ENCODE results near the gene MN1. TPM values are rescaled to one million over a fixed set of nuclear protein-coding genes. Genes with fewer than 3 reads are reported as not detected.

Gene MN1
- total and polyA plus RNA-seq, 2 experiments from 2014 or later, result 1.0 to 6.8 TPM

DNA sequence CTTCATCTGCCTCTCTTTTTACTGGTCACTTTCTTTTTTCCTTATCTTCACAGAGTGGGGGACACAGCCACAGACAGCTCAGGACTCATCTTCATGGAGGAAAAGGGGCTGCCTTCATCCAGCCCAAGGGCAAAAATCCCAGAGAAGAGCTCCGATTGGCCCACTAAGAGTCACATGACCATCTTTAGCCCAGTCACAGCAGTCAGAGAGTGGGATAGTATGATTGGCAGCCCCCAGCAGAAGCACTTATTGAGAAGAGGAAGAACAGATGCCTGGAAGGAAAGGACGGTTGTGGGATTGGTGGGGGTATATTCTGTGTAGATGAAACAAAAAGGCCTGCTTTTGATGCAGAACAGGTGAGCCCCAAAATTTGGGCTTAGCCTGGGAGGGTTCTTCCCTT lies 77.8 kb downstream of the MN1 start (continued):
- TF ChIP-seq, protein P1, sequence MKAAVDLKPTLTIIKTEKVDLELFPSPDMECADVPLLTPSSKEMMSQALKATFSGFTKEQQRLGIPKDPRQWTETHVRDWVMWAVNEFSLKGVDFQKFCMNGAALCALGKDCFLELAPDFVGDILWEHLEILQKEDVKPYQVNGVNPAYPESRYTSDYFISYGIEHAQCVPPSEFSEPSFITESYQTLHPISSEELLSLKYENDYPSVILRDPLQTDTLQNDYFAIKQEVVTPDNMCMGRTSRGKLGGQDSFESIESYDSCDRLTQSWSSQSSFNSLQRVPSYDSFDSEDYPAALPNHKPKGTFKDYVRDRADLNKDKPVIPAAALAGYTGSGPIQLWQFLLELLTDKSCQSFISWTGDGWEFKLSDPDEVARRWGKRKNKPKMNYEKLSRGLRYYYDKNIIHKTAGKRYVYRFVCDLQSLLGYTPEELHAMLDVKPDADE (IDR thresholded peaks at IDR 0.05), result no peak
- no peak for TF ChIP-seq EZH2phosphoT487 (IDR thresholded peaks at IDR 0.05; ENCODE audit: unreplicated experiment)
- TF ChIP-seq EZH2 (IDR thresholded peaks at IDR 0.05; ENCODE audit: low read depth, unreplicated experiment), result no peak
- TF ChIP-seq STAT1 (IDR thresholded peaks at IDR 0.05; ENCODE audit: unreplicated experiment), result no peak
- TF ChIP-seq CREB1 (CRISPR knock-in tag; IDR thresholded peaks at IDR 0.05; ENCODE audit: low read depth), result no peak

DNA sequence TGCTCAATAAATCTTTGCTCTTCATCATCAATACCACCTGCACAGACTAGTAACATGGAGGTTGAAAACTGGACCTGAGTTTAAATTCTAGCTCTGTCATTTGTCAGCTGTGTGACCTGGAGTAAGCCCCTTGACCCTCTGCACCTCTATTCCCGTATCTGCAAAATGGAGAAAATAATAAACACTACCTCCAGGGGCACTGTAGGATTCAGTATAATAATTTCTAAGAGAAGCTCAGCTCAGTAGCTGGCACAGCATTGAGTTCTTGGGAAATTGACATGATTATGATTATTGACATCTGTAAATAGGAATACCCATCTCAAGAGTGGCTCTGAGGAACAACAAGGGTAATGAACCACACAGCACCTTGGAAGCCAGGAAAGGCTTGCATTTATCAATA lies 78.4 kb downstream of the MN1 start:
- Histone ChIP-seq H3K9me2 (ENCODE audit: insufficient read depth) (no peaks in the 10 kb centered on the region), H3K79me2 (replicated peaks; ENCODE audit: insufficient read depth) (peaks cover 99% of the 10 kb centered on the region), H3K4me3 (no peak overlapping the region), H3K4me1 (ENCODE audit: insufficient read depth) (peaks cover 30% of the 10 kb centered on the region), H3K4me2 (no peak overlapping the region), H3K27me3 (ENCODE audit: insufficient read depth) (no peaks in the 10 kb centered on the region), H3K36me3 (ENCODE audit: insufficient read depth) (no peaks in the 10 kb centered on the region; the same call in 1 of the 2 replicates), H4K20me1 (replicated peaks; ENCODE audit: insufficient read depth) (peaks cover 54% of the 10 kb centered on the region), H2AFZ (no peak overlapping the region), H3F3A (replicated peaks; ENCODE audit: low read depth) (peaks cover 4% of the 10 kb centered on the region; the same call in 1 of the 2 replicates), H3K27ac (ENCODE audit: low read depth) (0 out of 2 replicates have a peak overlapping the region, but pooled peaks have one; percentile 36)
- no peak overlapping the region for H3K4me3 Mint-ChIP-seq
- peaks cover 6% of the 10 kb centered on the region for H3K27me3 Mint-ChIP-seq (ENCODE audit: insufficient read depth, low read depth, poor library complexity)
- no peak overlapping the region for H3K27ac Mint-ChIP-seq
- peaks cover 48% of the 10 kb centered on the region for H3K36me3 Mint-ChIP-seq (ENCODE audit: low read depth)
- ATAC-seq (no peak), DNase-seq (ENCODE audit: low spot score) (no peak)
- peaks cover 34% of the 10 kb centered on the region for H3K9me3 Mint-ChIP-seq
- H3K4me1 Mint-ChIP-seq, result peaks cover 25% of the 10 kb centered on the region
- TF ChIP-seq STAT1 (IDR thresholded peaks at IDR 0.05; ENCODE audit: unreplicated experiment), result no peak
- TF ChIP-seq, protein P2, sequence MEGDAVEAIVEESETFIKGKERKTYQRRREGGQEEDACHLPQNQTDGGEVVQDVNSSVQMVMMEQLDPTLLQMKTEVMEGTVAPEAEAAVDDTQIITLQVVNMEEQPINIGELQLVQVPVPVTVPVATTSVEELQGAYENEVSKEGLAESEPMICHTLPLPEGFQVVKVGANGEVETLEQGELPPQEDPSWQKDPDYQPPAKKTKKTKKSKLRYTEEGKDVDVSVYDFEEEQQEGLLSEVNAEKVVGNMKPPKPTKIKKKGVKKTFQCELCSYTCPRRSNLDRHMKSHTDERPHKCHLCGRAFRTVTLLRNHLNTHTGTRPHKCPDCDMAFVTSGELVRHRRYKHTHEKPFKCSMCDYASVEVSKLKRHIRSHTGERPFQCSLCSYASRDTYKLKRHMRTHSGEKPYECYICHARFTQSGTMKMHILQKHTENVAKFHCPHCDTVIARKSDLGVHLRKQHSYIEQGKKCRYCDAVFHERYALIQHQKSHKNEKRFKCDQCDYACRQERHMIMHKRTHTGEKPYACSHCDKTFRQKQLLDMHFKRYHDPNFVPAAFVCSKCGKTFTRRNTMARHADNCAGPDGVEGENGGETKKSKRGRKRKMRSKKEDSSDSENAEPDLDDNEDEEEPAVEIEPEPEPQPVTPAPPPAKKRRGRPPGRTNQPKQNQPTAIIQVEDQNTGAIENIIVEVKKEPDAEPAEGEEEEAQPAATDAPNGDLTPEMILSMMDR (conservative IDR thresholded peaks at IDR 0.05; ENCODE audit: low read depth in 2 of 2), result peak in 1 of 2 experiments; percentile 28; a peak in 1 of 4 replicates
- TF ChIP-seq, protein P3, sequence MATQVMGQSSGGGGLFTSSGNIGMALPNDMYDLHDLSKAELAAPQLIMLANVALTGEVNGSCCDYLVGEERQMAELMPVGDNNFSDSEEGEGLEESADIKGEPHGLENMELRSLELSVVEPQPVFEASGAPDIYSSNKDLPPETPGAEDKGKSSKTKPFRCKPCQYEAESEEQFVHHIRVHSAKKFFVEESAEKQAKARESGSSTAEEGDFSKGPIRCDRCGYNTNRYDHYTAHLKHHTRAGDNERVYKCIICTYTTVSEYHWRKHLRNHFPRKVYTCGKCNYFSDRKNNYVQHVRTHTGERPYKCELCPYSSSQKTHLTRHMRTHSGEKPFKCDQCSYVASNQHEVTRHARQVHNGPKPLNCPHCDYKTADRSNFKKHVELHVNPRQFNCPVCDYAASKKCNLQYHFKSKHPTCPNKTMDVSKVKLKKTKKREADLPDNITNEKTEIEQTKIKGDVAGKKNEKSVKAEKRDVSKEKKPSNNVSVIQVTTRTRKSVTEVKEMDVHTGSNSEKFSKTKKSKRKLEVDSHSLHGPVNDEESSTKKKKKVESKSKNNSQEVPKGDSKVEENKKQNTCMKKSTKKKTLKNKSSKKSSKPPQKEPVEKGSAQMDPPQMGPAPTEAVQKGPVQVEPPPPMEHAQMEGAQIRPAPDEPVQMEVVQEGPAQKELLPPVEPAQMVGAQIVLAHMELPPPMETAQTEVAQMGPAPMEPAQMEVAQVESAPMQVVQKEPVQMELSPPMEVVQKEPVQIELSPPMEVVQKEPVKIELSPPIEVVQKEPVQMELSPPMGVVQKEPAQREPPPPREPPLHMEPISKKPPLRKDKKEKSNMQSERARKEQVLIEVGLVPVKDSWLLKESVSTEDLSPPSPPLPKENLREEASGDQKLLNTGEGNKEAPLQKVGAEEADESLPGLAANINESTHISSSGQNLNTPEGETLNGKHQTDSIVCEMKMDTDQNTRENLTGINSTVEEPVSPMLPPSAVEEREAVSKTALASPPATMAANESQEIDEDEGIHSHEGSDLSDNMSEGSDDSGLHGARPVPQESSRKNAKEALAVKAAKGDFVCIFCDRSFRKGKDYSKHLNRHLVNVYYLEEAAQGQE (IDR thresholded peaks at IDR 0.05; ENCODE audit: unreplicated experiment), result no peak
